Measurements from ENCODE around the gene SPRYD3. TPM values are rescaled to one million over a fixed set of nuclear protein-coding genes. Genes with fewer than 3 reads are reported as not detected.
A peak's percentile ranks its signal among the peaks of the same experiment; 100 is the strongest.

Gene SPRYD3
- total RNA-seq, 1 experiment from 2014 or later: 18.5 TPM

DNA sequence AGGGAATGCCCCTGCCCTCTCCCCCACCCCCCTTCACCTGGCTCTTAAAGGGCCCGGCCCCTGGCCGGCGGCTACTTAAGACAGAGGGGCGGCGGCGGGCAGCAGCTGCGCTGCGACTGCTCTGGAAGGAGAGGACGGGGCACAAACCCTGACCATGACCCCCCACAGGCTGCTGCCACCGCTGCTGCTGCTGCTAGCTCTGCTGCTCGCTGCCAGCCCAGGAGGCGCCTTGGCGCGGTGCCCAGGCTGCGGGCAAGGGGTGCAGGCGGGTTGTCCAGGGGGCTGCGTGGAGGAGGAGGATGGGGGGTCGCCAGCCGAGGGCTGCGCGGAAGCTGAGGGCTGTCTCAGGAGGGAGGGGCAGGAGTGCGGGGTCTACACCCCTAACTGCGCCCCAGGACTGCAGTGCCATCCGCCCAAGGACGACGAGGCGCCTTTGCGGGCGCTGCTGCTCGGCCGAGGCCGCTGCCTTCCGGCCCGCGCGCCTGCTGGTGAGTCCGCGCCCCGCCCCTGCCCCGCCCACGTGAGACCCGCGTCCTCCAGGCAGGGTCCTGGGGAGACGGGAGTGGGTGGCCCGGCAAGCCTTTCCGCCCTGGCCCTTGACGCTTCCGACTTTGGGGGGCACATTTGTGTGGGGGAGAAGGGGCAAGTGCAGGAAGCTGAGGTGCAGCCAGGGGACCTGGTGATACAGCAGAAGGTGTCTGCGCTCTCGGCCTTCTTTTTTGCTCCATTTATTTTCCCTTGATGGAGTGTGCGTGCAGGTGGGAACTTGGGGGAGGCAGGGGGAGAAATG lies 18.6 kb upstream of the SPRYD3 start, which contains the start of gene IGFBP6:
IGFBP6 (plus strand) TSS at position 104 of the 790 bp plus-strand sequence; CDS start at position 155, 51 bp downstream.
- BruUV-seq (replicated peaks): no TSS peak
- Histone ChIP-seq H3K9me2 (replicated peaks; ENCODE audit: low read length) (no peaks in the 10 kb centered on the region), H3K9ac (ENCODE audit: low read length) (peak within 1 kb of the TSS; percentile 61), H3K79me2 (ENCODE audit: low read length) (0 out of 2 replicates have a peak, but pooled peaks cover 4% of the 10 kb centered on the region), H3K4me1 (ENCODE audit: insufficient read depth, low read length) (peaks cover 39% of the 10 kb centered on the region), H3K9me3 (ENCODE audit: low read length) (no peaks in the 10 kb centered on the region), H3K4me2 (ENCODE audit: low read length) (peak within 1 kb of the TSS; percentile 86), H4K20me1 (ENCODE audit: low read length) (no peaks in the 10 kb centered on the region), H3K4me3 (ENCODE audit: low read length) (peak within 1 kb of the TSS; percentile 96), H3K27me3 (ENCODE audit: low read length) (no peaks in the 10 kb centered on the region), H3F3A (ENCODE audit: low read length, unreplicated experiment) (peaks cover 3% of the 10 kb centered on the region), H3K27ac (ENCODE audit: low read length) (peak within 1 kb of the TSS; percentile 83), H3K36me3 (ENCODE audit: low read depth, low read length) (0 out of 2 replicates have a peak, but pooled peaks cover 3% of the 10 kb centered on the region), H2AFZ (ENCODE audit: low read length) (peak within 1 kb of the TSS; percentile 93)
- ATAC-seq: peak; percentile 63
- DNase-seq: peak; percentile 63
- intact Hi-C loops (cut with micrococcal nuclease): loop anchor here (1.0 kb wide), 1 partner anchor 18 kb away; the partner anchor contains the start of gene SPRYD3
- TF ChIP-seq EZH2 (IDR thresholded peaks at IDR 0.05; ENCODE audit: low read length, unreplicated experiment) (no peak), EZH2phosphoT487 (IDR thresholded peaks at IDR 0.05; ENCODE audit: borderline replicate concordance, low read length) (no peak)
- TF ChIP-seq, protein P1, sequence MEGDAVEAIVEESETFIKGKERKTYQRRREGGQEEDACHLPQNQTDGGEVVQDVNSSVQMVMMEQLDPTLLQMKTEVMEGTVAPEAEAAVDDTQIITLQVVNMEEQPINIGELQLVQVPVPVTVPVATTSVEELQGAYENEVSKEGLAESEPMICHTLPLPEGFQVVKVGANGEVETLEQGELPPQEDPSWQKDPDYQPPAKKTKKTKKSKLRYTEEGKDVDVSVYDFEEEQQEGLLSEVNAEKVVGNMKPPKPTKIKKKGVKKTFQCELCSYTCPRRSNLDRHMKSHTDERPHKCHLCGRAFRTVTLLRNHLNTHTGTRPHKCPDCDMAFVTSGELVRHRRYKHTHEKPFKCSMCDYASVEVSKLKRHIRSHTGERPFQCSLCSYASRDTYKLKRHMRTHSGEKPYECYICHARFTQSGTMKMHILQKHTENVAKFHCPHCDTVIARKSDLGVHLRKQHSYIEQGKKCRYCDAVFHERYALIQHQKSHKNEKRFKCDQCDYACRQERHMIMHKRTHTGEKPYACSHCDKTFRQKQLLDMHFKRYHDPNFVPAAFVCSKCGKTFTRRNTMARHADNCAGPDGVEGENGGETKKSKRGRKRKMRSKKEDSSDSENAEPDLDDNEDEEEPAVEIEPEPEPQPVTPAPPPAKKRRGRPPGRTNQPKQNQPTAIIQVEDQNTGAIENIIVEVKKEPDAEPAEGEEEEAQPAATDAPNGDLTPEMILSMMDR (conservative IDR thresholded peaks at IDR 0.05; ENCODE audit: low read depth, low read length): no peak
- CTCF ChIA-PET: interaction anchor here (0.5 to 2.5 kb wide), 4 partner anchors 19 to 91 kb away, joined by 4 to 37 read pairs (median 10); partner anchors contain the start of gene SPRYD3
- POLR2A ChIA-PET (ENCODE audit: unreplicated experiment): interaction anchor here (0.6 to 1.0 kb wide), 3 partner anchors 19 to 403 kb away, joined by 4 to 14 read pairs (median 6); partner anchors contain the start of genes SPRYD3 and TARBP2

DNA sequence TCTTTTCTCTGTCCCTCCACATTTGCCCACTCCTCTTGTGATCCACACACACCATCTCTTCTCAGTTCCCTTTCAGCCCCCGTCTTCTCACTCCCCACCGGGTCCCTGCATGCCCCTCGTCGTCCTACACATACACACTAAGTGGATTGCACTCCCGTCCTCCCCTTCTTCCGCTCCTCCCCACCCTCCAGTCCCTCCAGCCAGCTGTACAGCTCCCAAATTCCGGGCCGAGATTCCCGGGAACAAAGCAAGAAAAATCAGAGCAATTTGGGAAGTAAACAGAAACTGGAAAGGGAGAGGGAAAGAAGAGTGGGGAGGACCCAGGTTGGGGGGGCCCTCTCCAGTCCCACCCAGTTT lies 18.0 kb upstream of the SPRYD3 start:
- H2AFZ ChIP-seq (ENCODE audit: low read length): peak overlapping the region; percentile 93
- peak overlapping the region; percentile 61 for H3K9ac ChIP-seq (ENCODE audit: low read length)
- CTCF ChIA-PET: no interaction called here
- peak overlapping the region; percentile 83; the same call in 1 of the 2 replicates for H3K27ac ChIP-seq (ENCODE audit: low read length)
- H3F3A ChIP-seq (ENCODE audit: low read length, unreplicated experiment): peaks cover 3% of the 10 kb centered on the region
- no peaks in the 10 kb centered on the region for H3K27me3 ChIP-seq (ENCODE audit: low read length)
- H3K36me3 ChIP-seq (ENCODE audit: low read depth, low read length): 0 out of 2 replicates have a peak, but pooled peaks cover 3% of the 10 kb centered on the region
- H3K9me3 ChIP-seq (ENCODE audit: low read length): no peaks in the 10 kb centered on the region
- no TSS peak for BruUV-seq (replicated peaks)
- H4K20me1 ChIP-seq (ENCODE audit: low read length): no peaks in the 10 kb centered on the region
- peaks cover 39% of the 10 kb centered on the region for H3K4me1 ChIP-seq (ENCODE audit: insufficient read depth, low read length)
- intact Hi-C loops (cut with micrococcal nuclease): no loop called here
- DNase-seq (no peak), ATAC-seq (peak; percentile 2; the same call in 1 of the 2 replicates)
- H3K4me3 ChIP-seq (ENCODE audit: low read length): peak overlapping the region; percentile 96
- TF ChIP-seq EZH2phosphoT487 (IDR thresholded peaks at IDR 0.05; ENCODE audit: borderline replicate concordance, low read length): no peak
- TF ChIP-seq, protein P1 (conservative IDR thresholded peaks at IDR 0.05; ENCODE audit: low read depth, low read length): no peak
- TF ChIP-seq EZH2 (IDR thresholded peaks at IDR 0.05; ENCODE audit: low read length, unreplicated experiment): no peak
- POLR2A ChIA-PET (ENCODE audit: unreplicated experiment): no interaction called here
- no peaks in the 10 kb centered on the region for H3K9me2 ChIP-seq (replicated peaks; ENCODE audit: low read length)
- 0 out of 2 replicates have a peak, but pooled peaks cover 4% of the 10 kb centered on the region for H3K79me2 ChIP-seq (ENCODE audit: low read length)
- peak overlapping the region; percentile 86 for H3K4me2 ChIP-seq (ENCODE audit: low read length)

All from PC-3 (cell line).